ENCODE results near the gene KCNJ8. TPM values are rescaled to one million over a fixed set of nuclear protein-coding genes. Genes with fewer than 3 reads are reported as not detected.
"Not testable (repeated sequence)": the region's sequence is repeated elsewhere in the genome, so short reads cannot be mapped to it uniquely, and the experiment has no call there.

Gene KCNJ8
- total and polyA plus RNA-seq, 3 donors from 2014 or later, result 2.0 to 3.3 (median 2.2) TPM

DNA sequence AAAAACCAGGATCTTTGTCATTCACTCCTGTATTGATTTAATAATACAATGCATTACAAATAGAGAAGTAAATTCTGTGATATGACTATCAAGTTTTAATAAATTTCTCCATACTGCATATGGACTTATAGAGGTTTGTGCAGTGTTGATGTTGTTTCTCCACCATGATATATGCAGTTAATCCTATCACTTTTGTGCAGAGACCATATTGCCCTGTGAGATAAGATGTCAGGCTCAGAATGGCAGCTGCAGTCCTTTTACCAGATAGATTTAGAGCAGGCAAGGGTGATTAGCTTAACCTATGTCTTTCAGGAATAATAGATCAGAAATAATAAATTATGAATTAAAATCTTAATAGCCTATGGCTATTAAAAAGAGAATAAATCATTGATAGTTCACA lies 38.6 kb upstream of the KCNJ8 start:
- no peaks in the 10 kb centered on the region for H3K4me1 ChIP-seq
- intact Hi-C loops (cut with DNase I; ENCODE audit: low total_unique reads), result no loop called here
- H3K27ac ChIP-seq, result no peak overlapping the region
- no peaks in the 10 kb centered on the region for H3K9me3 ChIP-seq
- no peaks in the 10 kb centered on the region for H3K27me3 ChIP-seq
- no peaks in the 10 kb centered on the region for H3K36me3 ChIP-seq (ENCODE audit: low read depth, missing control alignments)
- TF ChIP-seq, protein P1, sequence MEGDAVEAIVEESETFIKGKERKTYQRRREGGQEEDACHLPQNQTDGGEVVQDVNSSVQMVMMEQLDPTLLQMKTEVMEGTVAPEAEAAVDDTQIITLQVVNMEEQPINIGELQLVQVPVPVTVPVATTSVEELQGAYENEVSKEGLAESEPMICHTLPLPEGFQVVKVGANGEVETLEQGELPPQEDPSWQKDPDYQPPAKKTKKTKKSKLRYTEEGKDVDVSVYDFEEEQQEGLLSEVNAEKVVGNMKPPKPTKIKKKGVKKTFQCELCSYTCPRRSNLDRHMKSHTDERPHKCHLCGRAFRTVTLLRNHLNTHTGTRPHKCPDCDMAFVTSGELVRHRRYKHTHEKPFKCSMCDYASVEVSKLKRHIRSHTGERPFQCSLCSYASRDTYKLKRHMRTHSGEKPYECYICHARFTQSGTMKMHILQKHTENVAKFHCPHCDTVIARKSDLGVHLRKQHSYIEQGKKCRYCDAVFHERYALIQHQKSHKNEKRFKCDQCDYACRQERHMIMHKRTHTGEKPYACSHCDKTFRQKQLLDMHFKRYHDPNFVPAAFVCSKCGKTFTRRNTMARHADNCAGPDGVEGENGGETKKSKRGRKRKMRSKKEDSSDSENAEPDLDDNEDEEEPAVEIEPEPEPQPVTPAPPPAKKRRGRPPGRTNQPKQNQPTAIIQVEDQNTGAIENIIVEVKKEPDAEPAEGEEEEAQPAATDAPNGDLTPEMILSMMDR (IDR thresholded peaks at IDR 0.05), result no peak
- TF ChIP-seq POLR2A (IDR thresholded peaks at IDR 0.05), result no peak
- no peak overlapping the region for H3K4me3 ChIP-seq
- DNase-seq, result no peak

DNA sequence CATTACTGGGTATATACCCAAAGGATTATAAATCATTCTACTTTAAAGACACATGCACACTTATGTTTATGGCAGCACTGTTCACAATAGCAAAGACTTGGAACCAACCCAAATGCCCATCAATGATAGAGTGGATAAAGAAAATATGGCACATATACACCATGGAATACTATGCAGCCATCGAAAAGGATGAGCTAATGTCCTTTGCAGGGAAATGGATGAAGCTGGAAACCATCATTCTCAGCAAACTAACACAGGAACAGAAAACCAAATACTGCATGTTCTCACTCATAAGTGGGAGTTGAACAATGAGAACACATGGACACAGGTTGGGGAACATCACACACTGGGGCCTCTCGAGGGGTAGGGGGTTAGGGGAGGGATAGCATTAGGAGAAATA lies 37.8 kb upstream of the KCNJ8 start:
- DNase-seq, result not testable (repeated sequence)

DNA sequence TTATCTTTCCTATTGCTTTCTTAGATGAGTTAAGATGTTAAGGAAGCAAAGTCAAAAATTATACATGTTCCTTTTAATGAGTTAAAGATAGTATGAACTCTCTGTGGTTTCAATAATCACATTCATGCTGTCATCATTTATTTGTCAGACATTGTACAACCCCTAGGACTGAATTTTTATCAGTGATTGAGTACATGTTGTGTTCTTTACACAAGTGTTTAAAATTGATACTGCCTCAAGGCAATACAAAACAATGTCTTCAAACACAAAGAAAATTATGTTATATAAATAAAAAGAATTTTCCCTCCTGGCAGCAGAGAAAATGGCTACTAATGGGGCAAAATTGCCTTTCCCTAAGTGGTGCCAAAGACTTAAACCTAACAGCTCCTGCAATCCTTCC lies 34.6 kb upstream of the KCNJ8 start:
- no peak for DNase-seq
- Histone ChIP-seq H3K4me3 (no peak overlapping the region), H3K27me3 (no peaks in the 10 kb centered on the region), H3K9me3 (no peaks in the 10 kb centered on the region), H3K4me1 (no peaks in the 10 kb centered on the region), H3K36me3 (ENCODE audit: low read depth, missing control alignments) (no peaks in the 10 kb centered on the region), H3K27ac (no peak overlapping the region)
- intact Hi-C loops (cut with DNase I; ENCODE audit: low total_unique reads), result no loop called here
- no peak for TF ChIP-seq POLR2A (IDR thresholded peaks at IDR 0.05)
- TF ChIP-seq, protein P1 (IDR thresholded peaks at IDR 0.05), result no peak

More for the DNA sequence above, 37.8 kb upstream of the KCNJ8 start:
- H3K4me3 ChIP-seq; intact Hi-C loops (cut with DNase I; ENCODE audit: low total_unique reads); H3K4me1 ChIP-seq; H3K9me3 ChIP-seq; H3K27ac ChIP-seq; H3K27me3 ChIP-seq; H3K36me3 ChIP-seq (ENCODE audit: low read depth, missing control alignments): not testable (repeated sequence)
- 79 to 92% methylated on average over 2 of the region's 2 CpGs for WGBS, 2 donors

DNA sequence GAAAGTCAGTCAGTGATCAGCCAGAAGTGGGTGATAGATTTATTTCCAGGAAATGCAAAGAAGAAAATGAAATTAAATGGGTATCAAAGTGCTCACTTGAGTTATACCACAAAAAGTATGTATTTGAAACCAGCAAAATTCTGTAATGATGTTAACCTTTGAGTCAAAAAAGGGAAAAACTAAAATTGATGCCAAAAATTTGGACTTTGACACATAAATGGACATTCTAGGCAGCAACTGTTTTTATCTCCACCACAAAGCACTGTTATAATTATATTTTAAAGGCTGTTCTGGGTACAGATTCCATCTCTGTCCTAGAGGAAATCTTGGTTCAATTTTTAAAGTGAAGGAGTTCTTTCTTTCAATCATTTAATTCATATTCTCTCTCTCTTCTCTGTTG lies 31.7 kb upstream of the KCNJ8 start:
- H3K27ac ChIP-seq, result no peak overlapping the region
- H3K9me3 ChIP-seq, result no peaks in the 10 kb centered on the region
- H3K36me3 ChIP-seq (ENCODE audit: low read depth, missing control alignments), result no peaks in the 10 kb centered on the region
- intact Hi-C loops (cut with DNase I; ENCODE audit: low total_unique reads), result no loop called here
- no peaks in the 10 kb centered on the region for H3K27me3 ChIP-seq
- TF ChIP-seq POLR2A (IDR thresholded peaks at IDR 0.05), result no peak
- H3K4me3 ChIP-seq, result no peak overlapping the region
- no peak for DNase-seq
- H3K4me1 ChIP-seq, result no peaks in the 10 kb centered on the region

DNA sequence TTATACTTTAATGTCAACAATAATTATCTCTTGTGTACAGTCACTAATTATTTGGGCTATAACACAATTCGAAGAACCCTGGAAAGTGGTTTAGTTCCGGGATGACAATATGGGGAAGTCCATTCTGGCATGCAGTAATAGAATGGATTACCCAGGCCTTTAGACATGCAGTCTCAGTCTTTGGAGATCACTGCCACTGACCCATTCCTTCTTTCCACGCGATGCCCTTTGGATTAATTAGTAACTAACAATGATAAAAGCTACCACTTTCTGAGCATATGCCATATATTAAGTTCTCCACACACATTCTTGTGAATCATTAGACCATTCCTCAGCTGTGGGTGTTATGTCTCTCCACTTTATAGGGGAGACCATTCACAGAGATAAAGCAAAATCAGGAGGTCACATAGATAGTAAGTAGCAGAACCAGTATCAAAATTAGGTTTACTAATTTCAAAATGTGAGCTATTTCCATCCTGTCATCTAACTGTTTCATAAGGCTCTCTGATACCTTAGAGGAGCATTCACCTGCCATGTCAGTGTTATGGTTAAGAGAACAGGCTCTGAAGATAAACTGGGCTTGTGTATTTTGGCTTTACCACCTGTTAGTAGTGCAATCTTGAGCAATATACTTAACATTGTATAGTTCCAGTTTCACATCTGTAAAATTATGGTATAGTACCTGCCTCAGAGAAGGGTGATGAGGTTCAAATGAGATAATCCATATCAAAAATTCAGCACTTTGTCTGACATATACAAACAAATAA lies 27.2 kb upstream of the KCNJ8 start:
- TF ChIP-seq, protein P1 (IDR thresholded peaks at IDR 0.05), result no peak
- TF ChIP-seq POLR2A (IDR thresholded peaks at IDR 0.05), result no peak
- no peaks in the 10 kb centered on the region for H3K9me3 ChIP-seq
- DNase-seq, result no peak
- intact Hi-C loops (cut with DNase I; ENCODE audit: low total_unique reads), result no loop called here
- no peaks in the 10 kb centered on the region for H3K36me3 ChIP-seq (ENCODE audit: low read depth, missing control alignments)
- no peak overlapping the region for H3K27ac ChIP-seq
- H3K4me3 ChIP-seq, result no peak overlapping the region
- 81 to 90% methylated on average over 4 of the region's 4 CpGs for WGBS, 2 donors
- no peaks in the 10 kb centered on the region for H3K27me3 ChIP-seq
- no peaks in the 10 kb centered on the region for H3K4me1 ChIP-seq

DNA sequence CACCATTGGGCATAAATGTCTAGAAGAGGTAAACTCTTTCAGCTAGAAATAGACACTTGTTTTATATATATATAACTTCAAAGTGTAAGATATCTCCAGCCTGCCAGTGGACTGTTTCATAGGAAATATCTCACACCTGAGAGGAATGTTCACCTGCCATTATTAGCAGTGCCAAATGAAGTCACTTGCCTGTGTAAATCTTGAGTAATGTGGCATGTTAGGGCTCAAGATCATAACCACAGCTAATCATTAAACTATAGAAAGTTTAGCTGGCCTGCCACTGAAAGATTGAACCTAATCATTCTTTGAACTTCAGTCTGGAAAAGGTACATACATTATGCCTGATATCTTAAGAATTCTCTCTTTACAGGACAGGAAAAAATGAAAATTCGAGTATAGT lies 25.5 kb upstream of the KCNJ8 start:
- H3K36me3 ChIP-seq (ENCODE audit: low read depth, missing control alignments), result no peaks in the 10 kb centered on the region
- DNase-seq, result no peak
- WGBS, 2 donors, result 80 to 83% methylated on average over 1 of the region's 1 CpG
- no peaks in the 10 kb centered on the region for H3K27me3 ChIP-seq
- H3K9me3 ChIP-seq, result no peaks in the 10 kb centered on the region
- no peaks in the 10 kb centered on the region for H3K4me1 ChIP-seq
- intact Hi-C loops (cut with DNase I; ENCODE audit: low total_unique reads), result no loop called here
- no peak overlapping the region for H3K4me3 ChIP-seq
- TF ChIP-seq POLR2A (IDR thresholded peaks at IDR 0.05), result no peak
- TF ChIP-seq, protein P1 (IDR thresholded peaks at IDR 0.05), result no peak
- no peak overlapping the region for H3K27ac ChIP-seq
